Hepatocyte (in vitro differentiated cells): ENCODE measurements around the gene S100A16. TPM values are rescaled to one million over a fixed set of nuclear protein-coding genes. Genes with fewer than 3 reads are reported as not detected.

ENCODE experiments used
- DNase-seq: peaks from one replicate; pipeline ENCODE4 v3.0.0-alpha.2; 2016; ENCODE audit warnings: low spot score
- H2AFZ ChIP-seq: fragments of 200-600 bp; sonication (generic); 2 replicates; pipeline ENCODE4 v1.6.0; 2016; ENCODE audit warnings: antibody characterized with exemption, mild to moderate bottlenecking
- H3K27ac ChIP-seq: fragments of 200-600 bp; sonication (generic); 2 replicates; pipeline ENCODE4 v1.5.1; 2016; ENCODE audit warnings: mild to moderate bottlenecking
- H3K27me3 ChIP-seq: fragments of 200-600 bp; sonication (generic); 2 replicates; pipeline ENCODE4 v1.6.1; 2016
- H3K36me3 ChIP-seq: fragments of 200-600 bp; sonication (generic); replicated peaks from 2 replicates; pipeline ENCODE4 v1.5.1; 2016; ENCODE audit warnings: low read depth; ENCODE audit not compliant: insufficient read depth
- H3K4me1 ChIP-seq: fragments of 200-600 bp; sonication (generic); 2 replicates; pipeline ENCODE4 v1.5.1; 2016; ENCODE audit warnings: mild to moderate bottlenecking, moderate library complexity; ENCODE audit not compliant: insufficient read depth
- H3K4me2 ChIP-seq: fragments of 200-600 bp; sonication (generic); 2 replicates; pipeline ENCODE4 v1.6.0; 2016
- H3K4me3 ChIP-seq: fragments of 200-600 bp; sonication (generic); 2 replicates; pipeline ENCODE4 v1.5.1; 2016; ENCODE audit warnings: mild to moderate bottlenecking
- H3K79me2 ChIP-seq: fragments of 200-600 bp; sonication (generic); 2 replicates; pipeline ENCODE4 v1.6.0; 2017; ENCODE audit warnings: mild to moderate bottlenecking
- H3K9me2 ChIP-seq: fragments of 200-600 bp; sonication (generic); replicated peaks from 2 replicates; pipeline ENCODE4 v1.6.0; 2017; ENCODE audit warnings: mild to moderate bottlenecking; ENCODE audit not compliant: insufficient read depth
- H3K9me3 ChIP-seq: fragments of 200-600 bp; sonication (generic); 2 replicates; pipeline ENCODE4 v1.5.1; 2016; ENCODE audit warnings: low read depth, mild to moderate bottlenecking
- H4K20me1 ChIP-seq: fragments of 200-600 bp; sonication (generic); 2 replicates; pipeline ENCODE4 v1.6.0; 2016; ENCODE audit warnings: mild to moderate bottlenecking; ENCODE audit not compliant: insufficient read depth, poor library complexity, severe bottlenecking
- EZH2 ChIP-seq: fragments of 200-600 bp; sonication (generic); IDR thresholded peaks from 2 replicates; pipeline ENCODE4 v1.6.1; 2016; ENCODE audit warnings: antibody characterized with exemption, mild to moderate bottlenecking, borderline replicate concordance
- EZH2phosphoT487 ChIP-seq: fragments of 200-600 bp; sonication (generic); IDR thresholded peaks from one replicate; pipeline ENCODE4 v1.6.1; 2018; ENCODE audit warnings: antibody characterized with exemption, mild to moderate bottlenecking, low read depth, moderate library complexity; ENCODE audit not compliant: unreplicated experiment, severe bottlenecking
- WGBS: methylation state at CpG from one replicate; pipeline ENCODE4 v1.1.6; 2016; ENCODE audit warnings: low lambda C conversion rate; ENCODE audit errors: missing lambda C conversion rate; 5-methylcytosine and 5-hydroxymethylcytosine counted together
- polyA plus RNA-seq: library from polyadenylated mRNA; unstranded; fragments of >200 nt; fragmentation: Nextera tagmentation; extraction: Ambion mirVana; gene quantifications from 2 replicates; pipeline ENCODE4 v1.2.1, GENCODE V29; 2016
- total RNA-seq: library from RNA; depleted of rRNA; stranded (reverse); fragments of >200 nt; gene quantifications from 2 replicates; pipeline ENCODE4 v1.2.3, GENCODE V29; 2014
- TF ChIP-seq, protein P1 (sequence below): fragments of 200-600 bp; sonication (generic); IDR thresholded peaks from 2 replicates; pipeline ENCODE4 v1.5.1; 2016; ENCODE audit warnings: antibody characterized with exemption, mild to moderate bottlenecking; ENCODE audit not compliant: poor library complexity

S100A16 gene
- total and polyA plus RNA-seq, 2 experiments from 2014 or later = 103 to 155 TPM

DNA sequence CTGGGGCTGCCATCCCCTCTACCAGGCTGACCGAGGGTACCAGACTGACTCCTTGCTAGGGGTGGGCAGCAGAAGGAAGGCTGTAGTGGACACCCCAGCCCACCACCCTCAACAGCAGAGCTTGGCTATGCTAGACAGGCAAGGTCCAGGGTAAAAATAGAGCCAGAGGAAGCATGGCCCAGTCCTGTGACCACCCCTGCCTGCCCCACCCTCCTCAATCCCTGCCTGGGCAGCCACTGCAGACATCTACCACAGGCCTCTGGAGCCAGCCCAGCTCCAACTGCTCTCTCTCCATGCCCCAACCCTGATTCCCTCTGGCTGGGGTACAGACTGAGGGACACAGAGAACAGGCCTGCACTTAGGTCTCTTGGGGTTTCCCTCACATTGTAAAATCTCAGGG lies 17.0 kb upstream of the S100A16 start:
- H3K27me3 ChIP-seq = no peaks in the 10 kb centered on the region
- H3K36me3 ChIP-seq = no peaks in the 10 kb centered on the region
- H4K20me1 ChIP-seq = peaks cover 6% of the 10 kb centered on the region
- no peak overlapping the region for H2AFZ ChIP-seq
- no peak for TF ChIP-seq EZH2
- no peak for TF ChIP-seq EZH2phosphoT487
- TF ChIP-seq, protein P1, sequence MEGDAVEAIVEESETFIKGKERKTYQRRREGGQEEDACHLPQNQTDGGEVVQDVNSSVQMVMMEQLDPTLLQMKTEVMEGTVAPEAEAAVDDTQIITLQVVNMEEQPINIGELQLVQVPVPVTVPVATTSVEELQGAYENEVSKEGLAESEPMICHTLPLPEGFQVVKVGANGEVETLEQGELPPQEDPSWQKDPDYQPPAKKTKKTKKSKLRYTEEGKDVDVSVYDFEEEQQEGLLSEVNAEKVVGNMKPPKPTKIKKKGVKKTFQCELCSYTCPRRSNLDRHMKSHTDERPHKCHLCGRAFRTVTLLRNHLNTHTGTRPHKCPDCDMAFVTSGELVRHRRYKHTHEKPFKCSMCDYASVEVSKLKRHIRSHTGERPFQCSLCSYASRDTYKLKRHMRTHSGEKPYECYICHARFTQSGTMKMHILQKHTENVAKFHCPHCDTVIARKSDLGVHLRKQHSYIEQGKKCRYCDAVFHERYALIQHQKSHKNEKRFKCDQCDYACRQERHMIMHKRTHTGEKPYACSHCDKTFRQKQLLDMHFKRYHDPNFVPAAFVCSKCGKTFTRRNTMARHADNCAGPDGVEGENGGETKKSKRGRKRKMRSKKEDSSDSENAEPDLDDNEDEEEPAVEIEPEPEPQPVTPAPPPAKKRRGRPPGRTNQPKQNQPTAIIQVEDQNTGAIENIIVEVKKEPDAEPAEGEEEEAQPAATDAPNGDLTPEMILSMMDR = no peak
- H3K4me2 ChIP-seq = no peak overlapping the region
- H3K27ac ChIP-seq = peak overlapping the region; percentile 40
- no peak for DNase-seq
- H3K79me2 ChIP-seq = peaks cover 18% of the 10 kb centered on the region
- H3K9me2 ChIP-seq = no peaks in the 10 kb centered on the region
- H3K9me3 ChIP-seq = no peaks in the 10 kb centered on the region
- 90% methylated on average over 1 of the region's 1 CpG for WGBS
- H3K4me1 ChIP-seq = peaks cover 39% of the 10 kb centered on the region
- H3K4me3 ChIP-seq = no peak overlapping the region

DNA sequence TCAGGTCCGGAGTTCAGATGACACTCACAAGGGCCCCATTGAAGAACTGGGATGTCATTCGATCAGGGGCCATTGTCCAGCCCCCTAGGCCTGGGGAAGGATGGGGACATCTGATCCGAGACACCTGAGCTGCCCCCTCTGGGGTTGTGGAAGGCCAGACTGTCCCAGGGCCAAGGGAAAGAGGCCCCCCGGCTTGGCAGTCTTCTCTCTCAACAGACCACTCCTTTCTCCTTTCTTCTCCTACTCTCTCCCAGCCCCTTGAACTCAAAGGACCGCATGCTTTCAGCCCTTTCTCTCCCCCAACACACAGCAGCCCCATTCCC lies 16.4 kb upstream of the S100A16 start:
- no peaks in the 10 kb centered on the region for H3K9me2 ChIP-seq
- peaks cover 39% of the 10 kb centered on the region for H3K4me1 ChIP-seq
- H3K79me2 ChIP-seq = peaks cover 13% of the 10 kb centered on the region
- H3K9me3 ChIP-seq = no peaks in the 10 kb centered on the region
- H3K36me3 ChIP-seq = no peaks in the 10 kb centered on the region
- 79% methylated on average over 5 of the region's 5 CpGs for WGBS
- DNase-seq = no peak
- H3K4me2 ChIP-seq = no peak overlapping the region
- H3K27ac ChIP-seq = no peak overlapping the region
- no peak overlapping the region for H3K4me3 ChIP-seq
- no peaks in the 10 kb centered on the region for H4K20me1 ChIP-seq
- TF ChIP-seq EZH2 (no peak), EZH2phosphoT487 (no peak)
- TF ChIP-seq, protein P1 = no peak
- no peak overlapping the region for H2AFZ ChIP-seq
- H3K27me3 ChIP-seq = no peaks in the 10 kb centered on the region

DNA sequence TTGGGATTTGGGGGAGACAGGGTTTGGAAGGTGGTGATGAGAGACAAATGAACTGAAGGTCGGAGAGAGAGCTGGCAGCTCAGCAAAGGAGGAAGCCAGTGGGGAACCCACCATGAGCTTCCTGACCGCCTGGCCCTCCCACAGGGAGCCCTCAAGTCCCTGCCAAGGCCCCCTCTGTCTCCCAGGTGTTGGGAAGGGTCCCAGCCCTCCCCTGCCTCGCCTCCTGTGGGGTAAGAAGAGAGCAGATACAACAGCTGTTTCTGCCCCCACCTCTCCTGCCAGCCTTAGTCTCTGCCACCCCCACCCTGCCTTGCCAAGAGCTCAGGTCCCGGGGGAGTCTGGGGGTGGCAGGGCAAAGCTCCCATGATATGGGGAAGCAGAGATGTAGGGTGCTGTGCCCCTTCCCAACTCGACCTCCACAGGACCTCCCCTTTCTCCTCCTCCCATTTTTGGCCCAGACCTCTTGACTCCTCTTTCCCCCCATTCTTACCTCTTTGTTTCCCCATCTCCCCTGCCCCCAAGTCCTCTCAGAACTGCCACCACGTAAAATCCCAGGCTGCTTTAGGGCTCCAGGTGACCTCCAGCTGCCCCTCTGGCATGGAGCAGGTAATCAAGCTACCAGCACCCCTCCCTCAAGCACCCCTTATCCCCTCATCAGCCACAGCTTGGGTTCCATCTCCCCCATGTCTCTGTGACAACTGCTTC lies 15.9 kb upstream of the S100A16 start:
- H3K79me2 ChIP-seq = peaks cover 15% of the 10 kb centered on the region
- no peaks in the 10 kb centered on the region for H3K36me3 ChIP-seq
- DNase-seq = no peak
- H4K20me1 ChIP-seq = no peaks in the 10 kb centered on the region
- H3K9me3 ChIP-seq = no peaks in the 10 kb centered on the region
- TF ChIP-seq EZH2 = no peak
- TF ChIP-seq EZH2phosphoT487 = no peak
- TF ChIP-seq, protein P1 = no peak
- peaks cover 39% of the 10 kb centered on the region for H3K4me1 ChIP-seq
- 91% methylated on average over 6 of the region's 6 CpGs for WGBS
- H3K27ac ChIP-seq = no peak overlapping the region
- H3K4me2 ChIP-seq = no peak overlapping the region
- no peak overlapping the region for H2AFZ ChIP-seq
- H3K4me3 ChIP-seq = no peak overlapping the region
- H3K9me2 ChIP-seq = no peaks in the 10 kb centered on the region
- H3K27me3 ChIP-seq = no peaks in the 10 kb centered on the region
